GM12872 (cell line): ENCODE results near the gene DCLRE1A.

Experiments
- TF ChIP-seq, protein P1 (sequence below): IDR thresholded peaks from 3 replicates; pipeline ENCODE4 v1.5.1; 2011; ENCODE audit warnings: low read depth, mild to moderate bottlenecking, low read length, moderate library complexity; ENCODE audit not compliant: insufficient read depth

Gene DCLRE1A

DNA sequence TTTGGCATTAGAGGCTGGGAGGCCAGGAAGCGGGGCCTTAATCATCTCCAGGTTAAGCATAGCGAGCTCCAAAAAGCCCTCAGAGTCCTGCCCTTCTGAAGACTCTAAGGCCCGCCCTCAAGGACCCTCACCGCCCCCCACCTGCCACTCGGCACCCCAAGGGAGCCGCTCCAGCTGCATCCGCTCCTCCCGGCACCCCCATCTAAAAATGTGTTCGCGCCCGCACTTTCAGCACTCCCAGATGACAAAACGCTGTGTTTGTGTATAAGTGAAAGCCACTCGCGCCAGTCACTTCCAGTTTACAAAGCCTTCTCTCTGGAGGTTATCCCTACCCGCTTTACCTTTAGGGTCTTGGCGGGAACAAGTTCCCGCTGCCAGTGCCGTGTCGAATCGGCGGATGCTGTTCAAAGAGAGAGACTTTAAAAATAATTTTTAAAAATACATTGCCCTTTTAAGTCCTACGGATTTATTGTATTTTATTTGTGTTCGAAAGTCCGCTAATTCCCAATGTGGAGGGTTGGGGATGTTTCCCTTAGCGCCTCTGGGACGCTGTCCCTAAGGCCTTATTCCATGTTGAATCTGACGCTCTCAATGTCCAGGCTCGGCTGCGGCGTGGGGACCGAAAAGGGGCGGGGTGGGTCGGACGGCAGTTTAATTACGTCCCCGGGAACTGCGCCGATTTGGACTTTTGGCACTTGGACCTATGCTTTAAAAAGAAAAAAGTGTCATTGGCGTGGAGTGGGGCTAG lies at the start of gene DCLRE1A, which contains the start of gene NHLRC2:
Gene DCLRE1A, minus strand, starts transcription at position 70 of the 748 bp plus-strand sequence. CDS start 900 bp downstream, outside the sequence.
Gene NHLRC2, plus strand, starts transcription at position 649 of the 748 bp plus-strand sequence. CDS start 212 bp downstream, outside the sequence.
- TF ChIP-seq, protein P1, sequence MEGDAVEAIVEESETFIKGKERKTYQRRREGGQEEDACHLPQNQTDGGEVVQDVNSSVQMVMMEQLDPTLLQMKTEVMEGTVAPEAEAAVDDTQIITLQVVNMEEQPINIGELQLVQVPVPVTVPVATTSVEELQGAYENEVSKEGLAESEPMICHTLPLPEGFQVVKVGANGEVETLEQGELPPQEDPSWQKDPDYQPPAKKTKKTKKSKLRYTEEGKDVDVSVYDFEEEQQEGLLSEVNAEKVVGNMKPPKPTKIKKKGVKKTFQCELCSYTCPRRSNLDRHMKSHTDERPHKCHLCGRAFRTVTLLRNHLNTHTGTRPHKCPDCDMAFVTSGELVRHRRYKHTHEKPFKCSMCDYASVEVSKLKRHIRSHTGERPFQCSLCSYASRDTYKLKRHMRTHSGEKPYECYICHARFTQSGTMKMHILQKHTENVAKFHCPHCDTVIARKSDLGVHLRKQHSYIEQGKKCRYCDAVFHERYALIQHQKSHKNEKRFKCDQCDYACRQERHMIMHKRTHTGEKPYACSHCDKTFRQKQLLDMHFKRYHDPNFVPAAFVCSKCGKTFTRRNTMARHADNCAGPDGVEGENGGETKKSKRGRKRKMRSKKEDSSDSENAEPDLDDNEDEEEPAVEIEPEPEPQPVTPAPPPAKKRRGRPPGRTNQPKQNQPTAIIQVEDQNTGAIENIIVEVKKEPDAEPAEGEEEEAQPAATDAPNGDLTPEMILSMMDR = no peak

DNA sequence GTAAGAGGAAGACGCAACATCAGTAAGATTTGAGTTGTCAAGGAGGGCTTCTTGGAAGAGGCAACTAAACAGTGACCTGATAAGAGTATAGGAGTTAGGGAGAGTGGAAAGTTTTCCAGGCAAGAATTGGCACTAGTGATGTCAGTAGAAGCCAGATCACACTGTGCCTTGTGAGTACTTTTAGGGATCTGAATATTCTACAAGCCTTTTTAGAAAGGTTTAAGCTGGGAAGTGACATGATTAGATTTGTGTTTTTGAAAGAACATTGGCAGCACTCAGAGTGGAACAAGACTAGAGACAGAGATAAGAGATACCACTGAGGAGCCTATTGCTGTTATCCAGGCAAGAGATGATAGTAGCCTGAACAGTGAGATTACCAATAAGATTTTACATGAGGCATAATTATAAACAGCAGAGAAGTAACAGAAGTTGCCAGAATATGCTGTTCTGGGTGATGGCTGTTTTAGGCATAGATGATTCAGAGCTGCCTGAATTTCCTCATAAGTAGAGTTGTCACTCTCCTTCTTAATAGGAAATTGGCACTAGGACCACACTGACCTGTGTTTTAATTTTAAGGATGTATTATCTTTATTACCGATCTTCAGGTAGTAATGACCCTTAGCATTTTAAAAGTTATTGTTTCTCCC lies 46.2 kb upstream of the DCLRE1A start:
- TF ChIP-seq, protein P1 = no peak

DNA sequence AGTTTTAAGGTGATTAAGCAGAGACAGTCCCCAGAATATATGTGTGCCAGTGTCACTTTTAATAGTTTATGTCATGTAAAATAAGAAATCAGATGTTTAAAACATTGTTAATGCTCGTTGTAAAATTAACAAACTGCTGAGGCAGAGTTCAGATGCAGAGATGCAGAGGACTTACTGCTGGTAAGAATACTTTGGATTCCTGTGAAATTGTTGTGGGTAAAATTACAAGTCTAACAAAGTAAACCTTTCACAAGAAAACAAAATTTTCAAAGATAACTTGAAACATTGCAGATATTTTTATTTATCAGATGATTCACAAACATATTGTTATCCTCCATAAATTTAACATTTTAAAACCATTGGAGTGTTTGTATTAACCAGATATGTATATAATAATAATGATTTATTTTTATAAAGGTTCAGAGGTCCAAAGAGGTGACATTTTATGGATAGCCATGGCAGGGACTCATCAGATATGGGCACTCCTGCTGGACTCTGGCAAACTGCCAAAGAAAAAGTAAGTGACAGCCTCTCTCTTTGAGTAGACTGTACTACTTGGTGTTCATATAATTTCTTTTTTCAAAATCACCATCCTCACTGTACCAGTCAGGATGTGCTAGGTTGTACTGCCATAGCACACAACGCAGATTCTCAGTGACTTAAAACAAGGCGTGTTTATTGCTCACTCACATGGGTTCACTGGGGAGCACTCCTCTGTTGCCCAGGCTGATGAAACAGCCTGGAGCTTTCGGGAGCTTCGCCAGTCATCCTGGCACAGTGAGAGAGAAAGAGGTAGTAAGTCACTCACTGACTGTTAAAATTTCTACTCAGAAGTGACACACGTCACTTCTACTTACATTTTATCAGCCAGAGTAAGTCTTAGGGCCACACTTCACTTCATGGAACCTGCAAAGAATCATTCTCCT lies 44.1 kb upstream of the DCLRE1A start:
- TF ChIP-seq, protein P1 = no peak

DNA sequence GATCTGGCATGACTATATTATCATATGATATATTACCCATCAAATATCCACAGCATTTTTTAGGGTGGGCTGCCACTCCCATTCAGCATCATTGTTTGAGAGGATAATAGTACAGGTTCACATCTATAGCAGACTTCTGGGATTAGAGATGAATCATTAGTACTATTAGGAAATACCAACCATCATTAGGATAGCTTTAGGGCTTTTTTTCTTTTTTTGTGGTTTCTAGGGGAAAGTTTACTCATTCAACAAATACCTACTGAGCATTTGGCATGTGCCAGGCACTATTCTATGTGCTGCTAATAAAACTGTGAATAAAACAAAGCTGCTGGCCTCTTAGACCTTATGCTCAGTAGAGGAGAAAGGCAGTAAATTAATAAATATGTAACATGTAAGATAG lies 41.1 kb upstream of the DCLRE1A start:
- TF ChIP-seq, protein P1 = no peak

DNA sequence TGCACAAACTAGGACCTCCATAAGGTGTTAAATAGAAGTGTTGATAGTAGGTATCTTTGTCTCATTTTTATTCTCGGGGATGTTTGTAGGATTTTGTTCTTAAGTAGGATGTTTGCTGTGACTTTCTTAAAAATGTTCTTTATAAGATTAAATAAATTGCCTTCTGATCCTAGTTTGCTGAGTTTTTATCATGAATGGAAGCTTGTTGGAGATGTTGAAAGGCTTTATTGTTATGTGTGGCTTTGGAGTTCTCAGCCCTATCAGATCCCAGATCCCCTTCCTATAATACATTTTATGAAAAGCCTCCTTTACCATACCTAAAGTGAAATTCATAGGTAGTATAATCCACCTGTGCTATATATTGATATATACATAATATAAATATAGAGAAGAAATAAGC lies 40.7 kb upstream of the DCLRE1A start:
- TF ChIP-seq, protein P1 = no peak

DNA sequence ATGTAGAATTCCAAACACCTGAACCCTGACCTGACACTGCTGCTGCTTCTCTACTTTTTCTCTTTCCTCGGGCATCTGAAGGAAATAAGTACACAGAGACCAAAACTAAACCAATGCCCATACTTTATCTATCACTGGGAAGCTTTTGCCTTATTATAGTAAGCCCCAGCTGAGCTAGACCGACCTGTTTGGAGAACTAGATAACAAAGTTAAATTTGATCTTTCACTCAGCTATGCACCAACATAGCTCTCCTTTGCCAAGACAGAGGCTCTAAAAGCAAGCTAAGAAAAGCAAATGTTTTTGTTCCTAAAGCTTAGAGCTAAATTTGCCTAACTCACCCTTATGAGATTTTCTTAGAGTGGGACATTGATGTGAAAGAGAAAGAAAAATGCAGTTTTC lies 39.7 kb upstream of the DCLRE1A start:
- TF ChIP-seq, protein P1 = no peak

DNA sequence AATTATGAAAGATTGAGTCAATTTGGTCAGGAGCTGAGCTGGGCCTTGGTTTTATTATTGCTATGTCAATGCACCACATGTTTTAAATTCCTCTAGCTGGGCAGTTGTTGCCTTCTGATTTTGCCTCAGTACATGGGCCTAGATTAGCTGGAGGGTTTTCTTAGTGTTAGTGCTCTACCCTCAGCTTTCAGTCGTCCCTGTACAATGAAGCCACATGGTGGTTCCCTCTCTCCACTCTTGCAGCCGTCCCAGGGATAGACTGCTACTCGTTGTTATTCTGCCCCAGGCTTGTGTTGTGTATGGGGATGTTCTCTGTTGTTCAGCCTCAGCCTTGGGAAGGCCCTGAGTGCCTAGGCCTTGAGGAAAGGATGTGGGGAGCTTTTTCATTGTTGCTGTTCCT lies 37.6 kb upstream of the DCLRE1A start:
- TF ChIP-seq, protein P1 = no peak
